Left cardiac atrium (tissue), 4 donors: ENCODE data around the gene SDK1. TPM values are rescaled to one million over a fixed set of nuclear protein-coding genes. Genes with fewer than 3 reads are reported as not detected.

Experiments used
- ATAC-seq, 2 donors: fragments of 200-7000 bp; cut with Tn5 transposase; one replicate each; pipeline ENCODE4 v1.9.1; 2020; ENCODE audit warnings: mild to moderate bottlenecking in 2 of 2, moderate library complexity in 2 of 2
- DNase-seq: peaks from one replicate; pipeline ENCODE4 v3.0.0-alpha.2; 2020
- intact Hi-C, 2 donors: fragments of 100-400 bp; cut with DNase I; formaldehyde crosslinking; loops; one replicate each; pipeline versions ENCODE4 v1.14.1 to v1.15.1; 2022 to 2023
- total RNA-seq, 2 donors: library from RNA; stranded (reverse); fragmentation: NEBNext Ultra II Directional; extraction: Animal tissue kit (Norgen Biotek cat#: 25700); gene quantifications; one replicate each; pipeline ENCODE4 v1.2.1, GENCODE V29; 2021
- donor health status: DM: no; HTN: yes; CAD: no.
- donor health status: DM: no; HTN: yes; CAD: no; lungs with severe emphysema.
- donor health status: DM: yes; HTN: yes; CAD: no.
- donor health status: Dilated cardiomyopathy.

The SDK1 gene
- total RNA-seq, 2 donors from 2014 or later: 2.0 to 2.8 TPM

GRCh38 chr7:4269746-4270145, 968.7 kb downstream of the SDK1 start:
- DNase-seq (no peak), ATAC-seq (no peak)
- intact Hi-C loops: no loop called here

GRCh38 chr7:4270268-4270667, 969.2 kb downstream of the SDK1 start:
- no peak for ATAC-seq
- intact Hi-C loops: no loop called here
- DNase-seq: no peak

GRCh38 chr7:4270941-4271715, 970.1 kb downstream of the SDK1 start:
- ATAC-seq (no peak), DNase-seq (no peak)
- intact Hi-C loops: no loop called here

GRCh38 chr7:4271716-4272015, 970.6 kb downstream of the SDK1 start:
- no peak for DNase-seq
- no peak for ATAC-seq
- intact Hi-C loops: no loop called here

GRCh38 chr7:4272141-4272540, 971.1 kb downstream of the SDK1 start:
- intact Hi-C loops: no loop called here
- ATAC-seq (no peak), DNase-seq (no peak)

- intact Hi-C loops: no loop called here
- ATAC-seq (no peak), DNase-seq (no peak)
These were observed 972.6 kb downstream of the SDK1 start for GRCh38 chr7:4273566-4274230.

- DNase-seq: no peak
- no peak for ATAC-seq
- intact Hi-C loops: no loop called here
These were observed 973.2 kb downstream of the SDK1 start for GRCh38 chr7:4274286-4274685.

- ATAC-seq: no peak
- intact Hi-C loops: no loop called here
- no peak for DNase-seq
These were observed 976.9 kb downstream of the SDK1 start for GRCh38 chr7:4277936-4278335.

GRCh38 chr7:4279216-4279615, 978.2 kb downstream of the SDK1 start:
- DNase-seq (no peak), ATAC-seq (no peak)
- intact Hi-C loops: no loop called here

- no peak for DNase-seq
- intact Hi-C loops: no loop called here
- no peak for ATAC-seq
These were observed 980.4 kb downstream of the SDK1 start for GRCh38 chr7:4281231-4281993.

- DNase-seq: no peak
These were observed 981.6 kb downstream of the SDK1 start for GRCh38 chr7:4282434-4283223.

GRCh38 chr7:4286351-4286750, 985.3 kb downstream of the SDK1 start:
- DNase-seq (no peak), ATAC-seq (no peak)
- intact Hi-C loops: no loop called here

More at GRCh38 chr7:4282434-4283223, 981.6 kb downstream of the SDK1 start:
- intact Hi-C loops: no loop called here
- ATAC-seq: no peak

GRCh38 chr7:4288791-4289394, 987.8 kb downstream of the SDK1 start:
- intact Hi-C loops: no loop called here
- DNase-seq (no peak), ATAC-seq (no peak)

- intact Hi-C loops: no loop called here
- no peak for DNase-seq
These were observed 996.3 kb downstream of the SDK1 start for GRCh38 chr7:4297165-4297917.

GRCh38 chr7:4297918-4298219, 996.8 kb downstream of the SDK1 start:
- no peak for DNase-seq
- intact Hi-C loops: no loop called here

More at GRCh38 chr7:4297165-4297917, 996.3 kb downstream of the SDK1 start:
- ATAC-seq: no peak

GRCh38 chr7:4299431-4299830, 998.4 kb downstream of the SDK1 start:
- ATAC-seq: no peak
- intact Hi-C loops: no loop called here

More at GRCh38 chr7:4297918-4298219, 996.8 kb downstream of the SDK1 start:
- ATAC-seq: no peak

GRCh38 chr7:4302203-4302905, 1001.3 kb downstream of the SDK1 start:
- intact Hi-C loops: no loop called here
- DNase-seq (no peak), ATAC-seq (no peak)

More at GRCh38 chr7:4299431-4299830, 998.4 kb downstream of the SDK1 start:
- no peak for DNase-seq
